Caco-2 (cell line): Measurements from ENCODE around the gene EXOC3. TPM values are rescaled to one million over a fixed set of nuclear protein-coding genes. Genes with fewer than 3 reads are reported as not detected.

Source experiments
- BruUV-seq: library from RNA; stranded (reverse); fragments of 400-500 nt; replicated peaks from 2 replicates; lab custom pipeline; 2021; lab: Mats Ljungman, UMichigan
- CTCF ChIA-PET: fragments of 300-600 bp; sonication (Branson Sonifier 250); formaldehyde crosslinking; loops from one replicate; lab custom pipeline; 2022; ENCODE audit warnings: antibody characterized with exemption; lab: Charles Lee
- POLR2A ChIA-PET: fragments of 300-600 bp; sonication (Branson Sonifier 250); formaldehyde crosslinking; loops from one replicate; lab custom pipeline; 2022; ENCODE audit warnings: antibody characterized with exemption; lab: Charles Lee
- DNase-seq, 2 experiments: peaks; one replicate each; pipeline versions ENCODE4 v3.0.0 to v3.0.0-alpha.2; 2020 to 2022
- H3K27me3 ChIP-seq: replicated peaks from 2 replicates; pipeline ENCODE4 v1.6.0; 2011; ENCODE audit warnings: low read length; ENCODE audit not compliant: control insufficient read depth, insufficient read depth
- H3K36me3 ChIP-seq: 2 replicates; pipeline ENCODE4 v1.5.1; 2011; ENCODE audit warnings: low read length; ENCODE audit not compliant: control insufficient read depth, insufficient read depth
- H3K4me1 ChIP-seq: fragments of 250-450 bp; sonication (Bioruptor Pico); 2 replicates; pipeline ENCODE4 v1.5.1; 2020; ENCODE audit warnings: mild to moderate bottlenecking
- H3K4me3 ChIP-seq: 2 replicates; pipeline ENCODE4 v1.5.1; 2011; ENCODE audit warnings: low read depth, mild to moderate bottlenecking, control low read depth, low read length
- H3K9me3 ChIP-seq: fragments of 250-450 bp; sonication (Bioruptor Pico); 2 replicates; pipeline ENCODE4 v1.5.1; 2020; ENCODE audit warnings: mild to moderate bottlenecking, moderate library complexity
- H3K27ac Mint-ChIP-seq: one replicate; pipeline ENCODE4 v1.8.0; 2022; ENCODE audit warnings: mixed read lengths; ENCODE audit not compliant: unreplicated experiment
- H3K27me3 Mint-ChIP-seq: one replicate; pipeline ENCODE4 v1.8.0; 2022; ENCODE audit warnings: mixed read lengths; ENCODE audit not compliant: insufficient read depth, unreplicated experiment
- H3K36me3 Mint-ChIP-seq: one replicate; pipeline ENCODE4 v1.8.0; 2022; ENCODE audit warnings: mild to moderate bottlenecking, mixed read lengths; ENCODE audit not compliant: insufficient read depth, unreplicated experiment
- H3K4me1 Mint-ChIP-seq: one replicate; pipeline ENCODE4 v1.8.0; 2022; ENCODE audit warnings: low read depth, mixed read lengths; ENCODE audit not compliant: unreplicated experiment
- H3K4me3 Mint-ChIP-seq: one replicate; pipeline ENCODE4 v1.8.0; 2022; ENCODE audit warnings: mild to moderate bottlenecking, moderate library complexity, mixed read lengths; ENCODE audit not compliant: unreplicated experiment
- H3K9me3 Mint-ChIP-seq: one replicate; pipeline ENCODE4 v1.8.0; 2022; ENCODE audit warnings: mixed read lengths; ENCODE audit not compliant: unreplicated experiment
- CTCF ChIP-seq, 2 experiments: fragments of 200-600 bp in 1 of 2; IDR thresholded peaks; 1 replicate in 1 of 2; 2 replicates in 1 of 2; pipeline versions ENCODE4 v1.5.1 to v1.8.0; 2011 to 2022; ENCODE audit warnings: antibody characterized with exemption in 1 of 2, control low read depth in 1 of 2, inconsistent platforms in 1 of 2, low read depth in 1 of 2, low read length in 1 of 2, mild to moderate bottlenecking in 1 of 2, moderate library complexity in 1 of 2; ENCODE audit not compliant: insufficient read depth in 1 of 2, severe bottlenecking in 1 of 2, unreplicated experiment in 1 of 2
- intact Hi-C: fragments of 100-400 bp; cut with micrococcal nuclease; formaldehyde crosslinking; loops from one replicate; pipeline ENCODE4 v1.10.0; 2022; ENCODE audit not compliant: unreplicated experiment
- total RNA-seq: library from RNA; stranded (reverse); gene quantifications from 2 replicates; pipeline ENCODE4 v1.2.3, GENCODE V29; 2022

EXOC3 gene
- total RNA-seq, 1 experiment from 2014 or later: 44.5 TPM

GRCh38 chr5:439636-440035 is 3.3 kb upstream of the EXOC3 start:
- H3K27me3 Mint-ChIP-seq: peaks cover 5% of the 10 kb centered on the region
- DNase-seq: peak in 1 of 2 experiments; percentile 28
- BruUV-seq: no TSS peak
- TF ChIP-seq CTCF (IDR thresholded peaks at IDR 0.05; ENCODE audit: insufficient read depth in 1 of 2, low read depth in 1 of 2, low read length in 1 of 2, severe bottlenecking in 1 of 2, unreplicated experiment in 1 of 2): no peak
- intact Hi-C loops: loop anchor here (10.0 kb wide), 1 partner anchor 175 kb away; the partner anchor contains the start of gene CEP72
- H3K9me3 Mint-ChIP-seq: no peaks in the 10 kb centered on the region
- ChIA-PET POLR2A (no interaction called here), CTCF (interaction anchor here (0.9 kb wide), 1 partner anchor 8 kb away, joined by 3 read pairs; no protein-coding TSS in a partner anchor)
- Histone ChIP-seq H3K36me3 (no peaks in the 10 kb centered on the region), H3K4me1 (no peaks in the 10 kb centered on the region), H3K9me3 (no peaks in the 10 kb centered on the region), H3K4me3 (no peak overlapping the region), H3K27me3 (no peaks in the 10 kb centered on the region)
- no peak overlapping the region for H3K27ac Mint-ChIP-seq
- no peak overlapping the region for H3K4me3 Mint-ChIP-seq
- H3K36me3 Mint-ChIP-seq: peaks cover 8% of the 10 kb centered on the region
- H3K4me1 Mint-ChIP-seq: no peaks in the 10 kb centered on the region

- DNase-seq: no peak
- Mint-ChIP-seq H3K4me1 (no peaks in the 10 kb centered on the region), H3K27ac (no peak overlapping the region), H3K27me3 (peaks cover 3% of the 10 kb centered on the region), H3K4me3 (no peak overlapping the region), H3K9me3 (no peaks in the 10 kb centered on the region), H3K36me3 (peaks cover 11% of the 10 kb centered on the region)
- no peaks in the 10 kb centered on the region for H3K9me3 ChIP-seq
- no peaks in the 10 kb centered on the region for H3K36me3 ChIP-seq
- no peaks in the 10 kb centered on the region for H3K27me3 ChIP-seq
- no peak for TF ChIP-seq CTCF (IDR thresholded peaks at IDR 0.05; ENCODE audit: insufficient read depth in 1 of 2, low read depth in 1 of 2, low read length in 1 of 2, severe bottlenecking in 1 of 2, unreplicated experiment in 1 of 2)
- H3K4me3 ChIP-seq: no peak overlapping the region
- intact Hi-C loops: loop anchor here (10.0 kb wide), 1 partner anchor 174 kb away; the partner anchor contains the start of gene CEP72
- CTCF ChIA-PET: no interaction called here
- H3K4me1 ChIP-seq: no peaks in the 10 kb centered on the region
- no TSS peak for BruUV-seq
- POLR2A ChIA-PET: no interaction called here
These were observed 2.4 kb upstream of the EXOC3 start for GRCh38 chr5:440401-441201.

- Mint-ChIP-seq H3K9me3 (no peaks in the 10 kb centered on the region), H3K27me3 (peaks cover 2% of the 10 kb centered on the region), H3K27ac (no peak overlapping the region), H3K4me1 (no peaks in the 10 kb centered on the region), H3K4me3 (peak overlapping the region; percentile 89), H3K36me3 (peaks cover 17% of the 10 kb centered on the region)
- BruUV-seq: no TSS peak
- intact Hi-C loops: loop anchor here (10.0 kb wide), 1 partner anchor 173 kb away; the partner anchor contains the start of gene CEP72
- H3K36me3 ChIP-seq: no peaks in the 10 kb centered on the region
- no peaks in the 10 kb centered on the region for H3K27me3 ChIP-seq
- H3K9me3 ChIP-seq: no peaks in the 10 kb centered on the region
- ChIA-PET POLR2A (no interaction called here), CTCF (no interaction called here)
- TF ChIP-seq CTCF (IDR thresholded peaks at IDR 0.05; ENCODE audit: insufficient read depth in 1 of 2, low read depth in 1 of 2, low read length in 1 of 2, severe bottlenecking in 1 of 2, unreplicated experiment in 1 of 2): no peak
- no peaks in the 10 kb centered on the region for H3K4me1 ChIP-seq
- DNase-seq: no peak
- peak overlapping the region; percentile 97 for H3K4me3 ChIP-seq
These were observed 1.0 kb upstream of the EXOC3 start for GRCh38 chr5:441996-442334.
